HL-60 (cell line): ENCODE results near the gene OSBPL2.

Experiments used
- DNase-seq, 2 experiments: peaks; one replicate each; pipeline ENCODE4 v3.0.0-alpha.2; 2010 to 2020; ENCODE audit warnings: low read depth in 1 of 2, low spot score in 1 of 2
- H3K27ac ChIP-seq: fragments of 250-450 bp; sonication (Bioruptor Pico); replicated peaks from 2 replicates; pipeline ENCODE4 v1.5.1; 2020; ENCODE audit warnings: mild to moderate bottlenecking, moderate library complexity
- H3K27me3 ChIP-seq: fragments of 250-450 bp; sonication (Bioruptor Pico); 2 replicates; pipeline ENCODE4 v1.5.1; 2021; ENCODE audit warnings: mild to moderate bottlenecking, moderate library complexity; ENCODE audit not compliant: insufficient read depth, poor library complexity, severe bottlenecking
- H3K4me3 ChIP-seq: replicated peaks from 2 replicates; pipeline ENCODE4 v1.5.1; 2011; ENCODE audit warnings: mild to moderate bottlenecking, control low read depth, low read length; ENCODE audit not compliant: insufficient read depth
- GABPA ChIP-seq: IDR thresholded peaks from 2 replicates; pipeline ENCODE4 v1.6.1; 2012; ENCODE audit warnings: low read depth
- POLR2AphosphoS5 ChIP-seq: IDR thresholded peaks from 2 replicates; pipeline ENCODE4 v1.6.1; 2012; ENCODE audit warnings: low read depth
- SPI1 ChIP-seq: IDR thresholded peaks from 2 replicates; pipeline ENCODE4 v1.6.1; 2012; ENCODE audit warnings: low read depth, mild to moderate bottlenecking, borderline replicate concordance
- TF ChIP-seq, protein P1 (sequence below): IDR thresholded peaks from one replicate; pipeline ENCODE4 v1.5.1; 2011; ENCODE audit warnings: low read length, control low read depth, inconsistent platforms; ENCODE audit not compliant: insufficient read depth
- TF ChIP-seq, protein P2 (sequence below): IDR thresholded peaks from 2 replicates; pipeline ENCODE4 v1.6.1; 2012; ENCODE audit warnings: low read depth; ENCODE audit not compliant: insufficient replicate concordance

OSBPL2 gene

DNA sequence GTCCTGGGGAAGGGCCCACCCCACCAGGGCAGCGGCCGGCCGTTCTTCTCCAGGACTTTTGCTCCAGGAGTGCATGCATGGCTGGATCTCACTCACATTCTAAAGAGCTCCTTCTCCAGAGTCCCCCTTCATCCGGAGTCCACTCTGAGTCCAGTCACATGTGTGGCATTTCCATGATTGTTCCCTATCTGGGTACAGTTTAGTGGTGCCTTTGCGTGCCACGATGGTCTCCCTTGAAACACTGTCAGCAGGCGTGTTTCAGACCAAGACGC is 20.9 kb downstream of the OSBPL2 start:
- H3K27ac ChIP-seq = no peak overlapping the region
- TF ChIP-seq GABPA (no peak), POLR2AphosphoS5 (no peak), SPI1 (no peak)
- TF ChIP-seq, protein P1, sequence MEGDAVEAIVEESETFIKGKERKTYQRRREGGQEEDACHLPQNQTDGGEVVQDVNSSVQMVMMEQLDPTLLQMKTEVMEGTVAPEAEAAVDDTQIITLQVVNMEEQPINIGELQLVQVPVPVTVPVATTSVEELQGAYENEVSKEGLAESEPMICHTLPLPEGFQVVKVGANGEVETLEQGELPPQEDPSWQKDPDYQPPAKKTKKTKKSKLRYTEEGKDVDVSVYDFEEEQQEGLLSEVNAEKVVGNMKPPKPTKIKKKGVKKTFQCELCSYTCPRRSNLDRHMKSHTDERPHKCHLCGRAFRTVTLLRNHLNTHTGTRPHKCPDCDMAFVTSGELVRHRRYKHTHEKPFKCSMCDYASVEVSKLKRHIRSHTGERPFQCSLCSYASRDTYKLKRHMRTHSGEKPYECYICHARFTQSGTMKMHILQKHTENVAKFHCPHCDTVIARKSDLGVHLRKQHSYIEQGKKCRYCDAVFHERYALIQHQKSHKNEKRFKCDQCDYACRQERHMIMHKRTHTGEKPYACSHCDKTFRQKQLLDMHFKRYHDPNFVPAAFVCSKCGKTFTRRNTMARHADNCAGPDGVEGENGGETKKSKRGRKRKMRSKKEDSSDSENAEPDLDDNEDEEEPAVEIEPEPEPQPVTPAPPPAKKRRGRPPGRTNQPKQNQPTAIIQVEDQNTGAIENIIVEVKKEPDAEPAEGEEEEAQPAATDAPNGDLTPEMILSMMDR = no peak
- TF ChIP-seq, protein P2, sequence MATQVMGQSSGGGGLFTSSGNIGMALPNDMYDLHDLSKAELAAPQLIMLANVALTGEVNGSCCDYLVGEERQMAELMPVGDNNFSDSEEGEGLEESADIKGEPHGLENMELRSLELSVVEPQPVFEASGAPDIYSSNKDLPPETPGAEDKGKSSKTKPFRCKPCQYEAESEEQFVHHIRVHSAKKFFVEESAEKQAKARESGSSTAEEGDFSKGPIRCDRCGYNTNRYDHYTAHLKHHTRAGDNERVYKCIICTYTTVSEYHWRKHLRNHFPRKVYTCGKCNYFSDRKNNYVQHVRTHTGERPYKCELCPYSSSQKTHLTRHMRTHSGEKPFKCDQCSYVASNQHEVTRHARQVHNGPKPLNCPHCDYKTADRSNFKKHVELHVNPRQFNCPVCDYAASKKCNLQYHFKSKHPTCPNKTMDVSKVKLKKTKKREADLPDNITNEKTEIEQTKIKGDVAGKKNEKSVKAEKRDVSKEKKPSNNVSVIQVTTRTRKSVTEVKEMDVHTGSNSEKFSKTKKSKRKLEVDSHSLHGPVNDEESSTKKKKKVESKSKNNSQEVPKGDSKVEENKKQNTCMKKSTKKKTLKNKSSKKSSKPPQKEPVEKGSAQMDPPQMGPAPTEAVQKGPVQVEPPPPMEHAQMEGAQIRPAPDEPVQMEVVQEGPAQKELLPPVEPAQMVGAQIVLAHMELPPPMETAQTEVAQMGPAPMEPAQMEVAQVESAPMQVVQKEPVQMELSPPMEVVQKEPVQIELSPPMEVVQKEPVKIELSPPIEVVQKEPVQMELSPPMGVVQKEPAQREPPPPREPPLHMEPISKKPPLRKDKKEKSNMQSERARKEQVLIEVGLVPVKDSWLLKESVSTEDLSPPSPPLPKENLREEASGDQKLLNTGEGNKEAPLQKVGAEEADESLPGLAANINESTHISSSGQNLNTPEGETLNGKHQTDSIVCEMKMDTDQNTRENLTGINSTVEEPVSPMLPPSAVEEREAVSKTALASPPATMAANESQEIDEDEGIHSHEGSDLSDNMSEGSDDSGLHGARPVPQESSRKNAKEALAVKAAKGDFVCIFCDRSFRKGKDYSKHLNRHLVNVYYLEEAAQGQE = no peak
- no peak for DNase-seq
- no peaks in the 10 kb centered on the region for H3K27me3 ChIP-seq
- no peak overlapping the region for H3K4me3 ChIP-seq

DNA sequence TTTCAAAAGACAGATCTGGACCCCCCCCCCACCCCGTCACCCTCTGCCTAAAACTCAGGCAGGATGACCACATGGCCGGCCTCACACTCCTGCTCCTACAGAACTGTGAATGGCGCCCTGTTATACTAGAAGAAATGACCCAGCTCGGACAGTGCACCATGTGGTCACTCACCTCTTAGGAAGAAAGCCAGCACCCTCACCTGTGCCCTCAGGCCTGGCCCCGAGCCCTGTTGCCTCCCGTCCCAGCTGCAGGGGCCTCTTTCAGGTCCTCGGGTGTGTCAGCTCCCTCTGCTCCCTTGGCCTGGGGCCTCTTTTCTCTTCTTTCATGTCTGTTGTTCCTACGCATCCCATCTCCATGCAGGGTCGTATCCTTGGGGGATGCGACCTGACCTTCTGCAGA is 23.7 kb downstream of the OSBPL2 start:
- H3K27ac ChIP-seq = no peak overlapping the region
- DNase-seq = no peak
- TF ChIP-seq SPI1 = no peak
- TF ChIP-seq, protein P1 = no peak
- H3K4me3 ChIP-seq = no peak overlapping the region
- H3K27me3 ChIP-seq = no peaks in the 10 kb centered on the region

DNA sequence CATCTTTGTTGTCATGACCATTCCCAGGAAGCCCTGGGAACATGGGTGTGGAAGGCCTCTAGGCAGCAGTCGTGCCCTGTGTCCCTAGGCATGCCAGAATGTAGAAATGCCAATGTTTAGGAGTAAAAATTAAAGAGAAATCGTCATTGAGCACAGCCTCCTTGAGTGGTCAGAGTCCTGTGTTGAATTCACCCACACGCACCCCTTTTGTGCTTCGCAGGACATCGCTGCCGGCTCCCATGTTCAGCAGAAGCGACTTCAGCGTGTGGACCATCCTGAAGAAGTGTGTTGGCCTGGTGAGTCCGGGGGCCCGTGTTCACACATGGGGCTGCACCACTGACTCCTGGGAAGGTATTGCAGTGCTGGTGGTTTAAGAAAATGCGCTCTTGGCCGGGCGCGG is 25.1 kb downstream of the OSBPL2 start:
- H3K27me3 ChIP-seq = no peaks in the 10 kb centered on the region
- no peak overlapping the region for H3K4me3 ChIP-seq
- no peak for DNase-seq
- TF ChIP-seq, protein P1 = no peak
- no peak for TF ChIP-seq SPI1
- TF ChIP-seq, protein P2 = no peak
- no peak for TF ChIP-seq POLR2AphosphoS5
- no peak for TF ChIP-seq GABPA
- no peak overlapping the region for H3K27ac ChIP-seq

DNA sequence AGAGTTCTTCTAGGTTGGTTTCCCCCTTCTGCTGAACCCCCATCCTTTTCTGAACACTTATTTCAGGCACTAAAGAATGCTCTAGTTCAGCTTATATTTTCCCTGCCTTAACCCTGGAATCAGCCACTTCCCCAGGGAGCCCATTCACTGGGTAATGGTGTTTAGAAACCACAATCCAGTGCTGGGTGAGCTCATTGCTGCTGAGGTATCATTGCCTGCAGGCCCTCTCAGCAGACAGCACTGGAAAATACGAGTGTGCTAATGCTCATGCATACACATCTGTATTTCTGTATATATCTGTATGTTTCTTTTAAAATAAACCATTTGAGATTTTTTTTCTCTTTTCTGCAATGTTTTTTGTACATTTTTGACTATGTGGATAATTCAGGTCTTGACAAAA is 27.0 kb downstream of the OSBPL2 start:
- no peak for DNase-seq
- TF ChIP-seq SPI1 (no peak), POLR2AphosphoS5 (no peak), GABPA (no peak)
- no peak overlapping the region for H3K27ac ChIP-seq
- H3K4me3 ChIP-seq = no peak overlapping the region
- no peaks in the 10 kb centered on the region for H3K27me3 ChIP-seq
